MM.1S (cell line): ENCODE data around the gene SDCBP2.

ENCODE experiments used
- DNase-seq: peaks from one replicate; pipeline ENCODE4 v3.0.0-alpha.2; 2015
- H2AFZ ChIP-seq: fragments of 300-600 bp; sonication (generic); 2 replicates; pipeline ENCODE4 v1.6.0; 2016; ENCODE audit warnings: antibody characterized with exemption, low read length
- H3F3A ChIP-seq: fragments of 300-600 bp; sonication (generic); 2 replicates; pipeline ENCODE4 v1.6.1; 2016; ENCODE audit warnings: mild to moderate bottlenecking, antibody characterized with exemption, low read length, moderate library complexity, mixed read lengths; ENCODE audit not compliant: insufficient read depth
- H3K27ac ChIP-seq: fragments of 300-600 bp; sonication (generic); 2 replicates; pipeline ENCODE4 v1.5.1; 2016; ENCODE audit warnings: mild to moderate bottlenecking, low read length
- H3K27me3 ChIP-seq: fragments of 300-600 bp; sonication (generic); replicated peaks from 2 replicates; pipeline ENCODE4 v1.6.0; 2016; ENCODE audit warnings: low read length; ENCODE audit not compliant: insufficient read depth
- H3K36me3 ChIP-seq: fragments of 300-600 bp; sonication (generic); replicated peaks from 2 replicates; pipeline ENCODE4 v1.6.1; 2016; ENCODE audit warnings: mild to moderate bottlenecking, low read length, mixed read lengths; ENCODE audit not compliant: insufficient read depth
- H3K4me1 ChIP-seq: fragments of 300-600 bp; sonication (generic); 2 replicates; pipeline ENCODE4 v1.6.1; 2016; ENCODE audit warnings: low read length, mixed read lengths
- H3K4me2 ChIP-seq: fragments of 300-600 bp; sonication (generic); 2 replicates; pipeline ENCODE4 v1.6.0; 2016; ENCODE audit warnings: low read depth, low read length
- H3K4me3 ChIP-seq: fragments of 300-600 bp; sonication (generic); 2 replicates; pipeline ENCODE4 v1.5.1; 2016; ENCODE audit warnings: low read length, mixed read lengths
- H3K79me2 ChIP-seq: fragments of 300-600 bp; sonication (generic); 2 replicates; pipeline ENCODE4 v1.6.1; 2016; ENCODE audit warnings: mixed run types, low read length, mixed read lengths
- H3K9ac ChIP-seq: fragments of 300-600 bp; sonication (generic); 2 replicates; pipeline ENCODE4 v1.6.1; 2016; ENCODE audit warnings: low read length, mixed read lengths
- H3K9me2 ChIP-seq: fragments of 300-600 bp; sonication (generic); replicated peaks from 2 replicates; pipeline ENCODE4 v1.6.1; 2016; ENCODE audit warnings: mild to moderate bottlenecking, low read length, mixed read lengths; ENCODE audit not compliant: insufficient read depth
- H3K9me3 ChIP-seq: fragments of 300-600 bp; sonication (generic); replicated peaks from 2 replicates; pipeline ENCODE4 v1.6.1; 2016; ENCODE audit warnings: mild to moderate bottlenecking, low read length, mixed read lengths; ENCODE audit not compliant: insufficient read depth
- H4K20me1 ChIP-seq: fragments of 300-600 bp; sonication (generic); 2 replicates; pipeline ENCODE4 v1.6.1; 2016; ENCODE audit warnings: mild to moderate bottlenecking, low read length, moderate library complexity, mixed read lengths; ENCODE audit not compliant: insufficient read depth
- CTCF ChIP-seq: fragments of 300-600 bp; sonication (generic); IDR thresholded peaks from 2 replicates; pipeline ENCODE4 v1.5.1; 2016; ENCODE audit warnings: antibody characterized with exemption, low read length, mixed read lengths
- EZH2 ChIP-seq: fragments of 300-600 bp; sonication (generic); optimal IDR thresholded peaks from 2 replicates; pipeline ENCODE3; 2017; ENCODE audit warnings: low read depth, mild to moderate bottlenecking, antibody characterized with exemption, low read length, mixed read lengths
- EZH2phosphoT487 ChIP-seq: fragments of 300-600 bp; sonication (generic); IDR thresholded peaks from 2 replicates; pipeline ENCODE4 v1.6.1; 2018; ENCODE audit warnings: antibody characterized with exemption, low read length

Gene SDCBP2

DNA sequence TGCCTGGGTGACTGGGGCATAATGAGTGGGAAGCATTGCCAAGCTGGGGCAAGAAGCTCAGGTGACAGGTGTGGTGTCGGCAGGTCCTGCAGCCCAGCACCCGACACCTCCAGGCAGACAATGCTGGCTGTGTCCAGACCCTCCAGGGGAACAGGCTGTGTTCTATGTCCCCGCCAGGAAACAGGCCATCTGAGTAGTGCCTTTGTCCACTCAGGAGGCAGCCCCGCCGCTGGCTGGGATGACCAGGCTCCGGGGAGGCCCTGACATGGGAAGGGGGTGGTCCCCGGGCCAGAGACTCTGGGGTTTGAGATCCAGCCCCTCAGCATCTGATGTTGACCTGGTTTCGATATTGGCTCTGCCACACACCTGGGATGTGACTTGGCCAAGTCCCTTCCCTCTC lies 34.4 kb downstream of the SDCBP2 start:
- H3K9me3 ChIP-seq: no peaks in the 10 kb centered on the region
- H3K27me3 ChIP-seq: no peaks in the 10 kb centered on the region
- H3K27ac ChIP-seq: no peak overlapping the region
- DNase-seq: no peak
- TF ChIP-seq EZH2 (no peak), EZH2phosphoT487 (no peak), CTCF (no peak)
- no peaks in the 10 kb centered on the region for H3K4me1 ChIP-seq
- H3K9me2 ChIP-seq: no peaks in the 10 kb centered on the region
- no peaks in the 10 kb centered on the region for H3F3A ChIP-seq
- H3K4me3 ChIP-seq: no peak overlapping the region
- no peaks in the 10 kb centered on the region for H3K36me3 ChIP-seq
- no peak overlapping the region for H3K9ac ChIP-seq
- H3K79me2 ChIP-seq: no peaks in the 10 kb centered on the region
- no peak overlapping the region for H3K4me2 ChIP-seq
- no peak overlapping the region for H2AFZ ChIP-seq
- H4K20me1 ChIP-seq: no peaks in the 10 kb centered on the region

GRCh38 chr20:1293641-1294379 lies 35.1 kb downstream of the SDCBP2 start:
- H3K4me2 ChIP-seq: no peak overlapping the region
- no peak for DNase-seq
- no peak overlapping the region for H3K4me3 ChIP-seq
- H3K9me2 ChIP-seq: no peaks in the 10 kb centered on the region
- H3K27me3 ChIP-seq: no peaks in the 10 kb centered on the region
- H3K36me3 ChIP-seq: no peaks in the 10 kb centered on the region
- no peaks in the 10 kb centered on the region for H3K9me3 ChIP-seq
- H3K79me2 ChIP-seq: no peaks in the 10 kb centered on the region
- H4K20me1 ChIP-seq: no peaks in the 10 kb centered on the region
- H3K4me1 ChIP-seq: no peaks in the 10 kb centered on the region
- no peak for TF ChIP-seq CTCF
- no peak for TF ChIP-seq EZH2phosphoT487
- no peak for TF ChIP-seq EZH2
- H2AFZ ChIP-seq: no peak overlapping the region
- no peak overlapping the region for H3K27ac ChIP-seq
- H3F3A ChIP-seq: no peaks in the 10 kb centered on the region
- no peak overlapping the region for H3K9ac ChIP-seq

GRCh38 chr20:1292620-1293019 lies 36.3 kb downstream of the SDCBP2 start:
- no peaks in the 10 kb centered on the region for H3K27me3 ChIP-seq
- peaks cover 4% of the 10 kb centered on the region for H3K4me1 ChIP-seq
- no peaks in the 10 kb centered on the region for H3K79me2 ChIP-seq
- no peak for TF ChIP-seq EZH2phosphoT487
- no peak for TF ChIP-seq CTCF
- no peak for TF ChIP-seq EZH2
- H3K4me2 ChIP-seq: no peak overlapping the region
- H3K9me3 ChIP-seq: no peaks in the 10 kb centered on the region
- no peaks in the 10 kb centered on the region for H4K20me1 ChIP-seq
- no peaks in the 10 kb centered on the region for H3F3A ChIP-seq
- no peaks in the 10 kb centered on the region for H3K36me3 ChIP-seq
- no peak overlapping the region for H3K27ac ChIP-seq
- H3K9ac ChIP-seq: no peak overlapping the region
- H3K9me2 ChIP-seq: no peaks in the 10 kb centered on the region
- H2AFZ ChIP-seq: no peak overlapping the region
- no peak for DNase-seq
- no peak overlapping the region for H3K4me3 ChIP-seq
